ENCODE measurements around the gene MCCC2.

GRCh38 chr5:71631070-71631469 is 43.9 kb downstream of the MCCC2 start:
- no peak for TF ChIP-seq TCF12 (IDR thresholded peaks at IDR 0.05; ENCODE audit: low read depth)
- no peak for TF ChIP-seq CREB1 (IDR thresholded peaks at IDR 0.05; ENCODE audit: low read depth)
- no peak for TF ChIP-seq TAF1 (IDR thresholded peaks at IDR 0.05; ENCODE audit: low read depth)
- no peak for TF ChIP-seq RAD21 (IDR thresholded peaks at IDR 0.05; ENCODE audit: low read depth)
- no peak for TF ChIP-seq REST (IDR thresholded peaks at IDR 0.05; ENCODE audit: low read depth)
- TF ChIP-seq EGR1 (IDR thresholded peaks at IDR 0.05): no peak
